Measurements from ENCODE around the gene CXCL11. TPM values are rescaled to one million over a fixed set of nuclear protein-coding genes. Genes with fewer than 3 reads are reported as not detected.
"Not testable (repeated sequence)": the region's sequence is repeated elsewhere in the genome, so short reads cannot be mapped to it uniquely, and the experiment has no call there.

Gene CXCL11
- total RNA-seq, 1 experiment from 2014 or later = 0.30 TPM

GRCh38 chr4:76002176-76002575 lies 33.7 kb downstream of the CXCL11 start:
- intact Hi-C loops (cut with micrococcal nuclease; ENCODE audit: unreplicated experiment) = loop anchor here (2.0 kb wide), 1 partner anchor 65 kb away; no protein-coding TSS in a partner anchor
- H3K4me1 ChIP-seq (ENCODE audit: insufficient read depth, low read length, poor library complexity, severe bottlenecking) = no peaks in the 10 kb centered on the region
- DNase-seq (ENCODE audit: low spot score) = no peak
- H3K27me3 ChIP-seq (replicated peaks; ENCODE audit: insufficient read depth, low read depth, low read length, poor library complexity) = no peaks in the 10 kb centered on the region
- no peaks in the 10 kb centered on the region for H3K9me3 ChIP-seq (ENCODE audit: low read depth, low read length, poor library complexity, severe bottlenecking)
- CTCF ChIA-PET = no interaction called here
- POLR2A ChIA-PET (ENCODE audit: low non-redundant PET) = no interaction called here
- TF ChIP-seq EZH2 (IDR thresholded peaks at IDR 0.05; ENCODE audit: borderline replicate concordance, low read depth, low read length, poor library complexity, severe bottlenecking) = no peak
- TF ChIP-seq, protein P1, sequence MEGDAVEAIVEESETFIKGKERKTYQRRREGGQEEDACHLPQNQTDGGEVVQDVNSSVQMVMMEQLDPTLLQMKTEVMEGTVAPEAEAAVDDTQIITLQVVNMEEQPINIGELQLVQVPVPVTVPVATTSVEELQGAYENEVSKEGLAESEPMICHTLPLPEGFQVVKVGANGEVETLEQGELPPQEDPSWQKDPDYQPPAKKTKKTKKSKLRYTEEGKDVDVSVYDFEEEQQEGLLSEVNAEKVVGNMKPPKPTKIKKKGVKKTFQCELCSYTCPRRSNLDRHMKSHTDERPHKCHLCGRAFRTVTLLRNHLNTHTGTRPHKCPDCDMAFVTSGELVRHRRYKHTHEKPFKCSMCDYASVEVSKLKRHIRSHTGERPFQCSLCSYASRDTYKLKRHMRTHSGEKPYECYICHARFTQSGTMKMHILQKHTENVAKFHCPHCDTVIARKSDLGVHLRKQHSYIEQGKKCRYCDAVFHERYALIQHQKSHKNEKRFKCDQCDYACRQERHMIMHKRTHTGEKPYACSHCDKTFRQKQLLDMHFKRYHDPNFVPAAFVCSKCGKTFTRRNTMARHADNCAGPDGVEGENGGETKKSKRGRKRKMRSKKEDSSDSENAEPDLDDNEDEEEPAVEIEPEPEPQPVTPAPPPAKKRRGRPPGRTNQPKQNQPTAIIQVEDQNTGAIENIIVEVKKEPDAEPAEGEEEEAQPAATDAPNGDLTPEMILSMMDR (conservative IDR thresholded peaks at IDR 0.05; ENCODE audit: low read depth, low read length) = no peak
- H3K27ac ChIP-seq (ENCODE audit: low read depth, low read length, poor library complexity, severe bottlenecking) = no peak overlapping the region
- no TSS peak for BruUV-seq (replicated peaks)
- H3K36me3 ChIP-seq (ENCODE audit: insufficient read depth, low read length, poor library complexity, severe bottlenecking) = no peaks in the 10 kb centered on the region
- H3K4me3 ChIP-seq (ENCODE audit: low read depth, low read length, poor library complexity, severe bottlenecking) = no peak overlapping the region

- Histone ChIP-seq H3K27me3 (replicated peaks; ENCODE audit: insufficient read depth, low read depth, low read length, poor library complexity) (no peaks in the 10 kb centered on the region), H3K4me3 (ENCODE audit: low read depth, low read length, poor library complexity, severe bottlenecking) (no peak overlapping the region), H3K4me1 (ENCODE audit: insufficient read depth, low read length, poor library complexity, severe bottlenecking) (no peaks in the 10 kb centered on the region), H3K36me3 (ENCODE audit: insufficient read depth, low read length, poor library complexity, severe bottlenecking) (no peaks in the 10 kb centered on the region), H3K9me3 (ENCODE audit: low read depth, low read length, poor library complexity, severe bottlenecking) (no peaks in the 10 kb centered on the region), H3K27ac (ENCODE audit: low read depth, low read length, poor library complexity, severe bottlenecking) (no peak overlapping the region)
- CTCF ChIA-PET = no interaction called here
- POLR2A ChIA-PET (ENCODE audit: low non-redundant PET) = no interaction called here
- intact Hi-C loops (cut with micrococcal nuclease; ENCODE audit: unreplicated experiment) = loop anchor here (2.0 kb wide), 1 partner anchor 65 kb away; no protein-coding TSS in a partner anchor
- no TSS peak for BruUV-seq (replicated peaks)
- DNase-seq (ENCODE audit: low spot score) = no peak
- no peak for TF ChIP-seq EZH2 (IDR thresholded peaks at IDR 0.05; ENCODE audit: borderline replicate concordance, low read depth, low read length, poor library complexity, severe bottlenecking)
- TF ChIP-seq, protein P1 (conservative IDR thresholded peaks at IDR 0.05; ENCODE audit: low read depth, low read length) = no peak
Observed at GRCh38 chr4:76001700-76002099, 34.2 kb downstream of the CXCL11 start.

DNA sequence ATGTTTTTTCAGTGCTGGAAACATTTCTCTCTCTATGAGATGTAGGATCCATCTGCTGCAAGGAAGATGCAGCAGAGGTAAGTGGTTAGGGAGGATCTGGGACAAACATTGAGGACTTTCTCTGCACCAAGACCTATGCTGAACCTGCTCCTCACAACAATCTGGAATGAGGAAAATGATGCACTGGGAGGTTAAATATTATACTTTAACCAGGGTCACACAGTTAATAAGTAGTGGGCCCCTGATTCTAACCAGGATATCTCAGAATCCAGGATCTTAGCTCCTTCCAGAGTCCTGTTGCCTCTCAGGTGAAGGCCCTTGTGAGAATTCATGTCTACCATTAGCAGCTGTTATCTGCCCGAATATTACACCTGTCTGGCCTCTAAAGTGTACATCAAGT lies 35.6 kb downstream of the CXCL11 start:
- no peaks in the 10 kb centered on the region for H3K4me1 ChIP-seq (ENCODE audit: insufficient read depth, low read length, poor library complexity, severe bottlenecking)
- no peak overlapping the region for H3K4me3 ChIP-seq (ENCODE audit: low read depth, low read length, poor library complexity, severe bottlenecking)
- DNase-seq (ENCODE audit: low spot score) = no peak
- POLR2A ChIA-PET (ENCODE audit: low non-redundant PET) = no interaction called here
- no peak overlapping the region for H3K27ac ChIP-seq (ENCODE audit: low read depth, low read length, poor library complexity, severe bottlenecking)
- BruUV-seq (replicated peaks) = no TSS peak
- TF ChIP-seq, protein P1 (conservative IDR thresholded peaks at IDR 0.05; ENCODE audit: low read depth, low read length) = no peak
- TF ChIP-seq EZH2 (IDR thresholded peaks at IDR 0.05; ENCODE audit: borderline replicate concordance, low read depth, low read length, poor library complexity, severe bottlenecking) = no peak
- H3K36me3 ChIP-seq (ENCODE audit: insufficient read depth, low read length, poor library complexity, severe bottlenecking) = no peaks in the 10 kb centered on the region
- no peaks in the 10 kb centered on the region for H3K9me3 ChIP-seq (ENCODE audit: low read depth, low read length, poor library complexity, severe bottlenecking)
- intact Hi-C loops (cut with micrococcal nuclease; ENCODE audit: unreplicated experiment) = no loop called here
- no peaks in the 10 kb centered on the region for H3K27me3 ChIP-seq (replicated peaks; ENCODE audit: insufficient read depth, low read depth, low read length, poor library complexity)
- CTCF ChIA-PET = no interaction called here

DNA sequence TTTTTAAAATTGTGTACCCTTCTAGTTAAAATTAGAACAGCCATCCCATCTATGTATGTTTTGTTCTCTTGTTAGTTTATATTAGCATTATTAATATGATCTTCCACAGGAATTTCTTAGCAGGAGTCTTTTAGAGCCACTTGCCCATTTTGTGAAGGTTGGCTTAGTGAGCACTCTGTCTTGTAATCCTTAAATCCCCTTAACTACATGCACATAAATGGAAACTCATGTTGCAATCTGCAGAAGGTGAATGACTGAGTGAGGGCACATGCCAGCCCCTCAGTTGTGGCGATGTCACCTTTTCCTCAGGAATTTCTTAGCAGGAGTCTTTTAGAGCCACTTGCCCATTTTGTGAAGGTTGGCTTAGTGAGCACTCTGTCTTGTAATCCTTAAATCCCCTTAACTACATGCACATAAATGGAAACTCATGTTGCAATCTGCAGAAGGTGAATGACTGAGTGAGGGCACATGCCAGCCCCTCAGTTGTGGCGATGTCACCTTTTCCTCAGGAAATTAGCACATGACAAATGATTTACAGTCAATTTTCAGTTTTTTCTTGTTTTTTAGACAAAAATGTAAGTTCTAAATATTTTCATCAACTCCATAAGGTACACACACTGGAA lies 37.2 kb downstream of the CXCL11 start:
- H3K4me1 ChIP-seq (ENCODE audit: insufficient read depth, low read length, poor library complexity, severe bottlenecking); intact Hi-C loops (cut with micrococcal nuclease; ENCODE audit: unreplicated experiment); BruUV-seq (replicated peaks); H3K36me3 ChIP-seq (ENCODE audit: insufficient read depth, low read length, poor library complexity, severe bottlenecking); H3K4me3 ChIP-seq (ENCODE audit: low read depth, low read length, poor library complexity, severe bottlenecking); H3K27me3 ChIP-seq (replicated peaks; ENCODE audit: insufficient read depth, low read depth, low read length, poor library complexity); DNase-seq (ENCODE audit: low spot score); H3K27ac ChIP-seq (ENCODE audit: low read depth, low read length, poor library complexity, severe bottlenecking); H3K9me3 ChIP-seq (ENCODE audit: low read depth, low read length, poor library complexity, severe bottlenecking); POLR2A ChIA-PET (ENCODE audit: low non-redundant PET): not testable (repeated sequence)
- CTCF ChIA-PET = interaction anchor here (0.5 kb wide), 1 partner anchor 1047 kb away, joined by 4 read pairs; no protein-coding TSS in a partner anchor
